ENCODE results near the gene CSF1. TPM values are rescaled to one million over a fixed set of nuclear protein-coding genes. Genes with fewer than 3 reads are reported as not detected.
"Not testable (repeated sequence)": the region's sequence is repeated elsewhere in the genome, so short reads cannot be mapped to it uniquely, and the experiment has no call there.

CSF1 gene
- total RNA-seq, 1 experiment from 2014 or later, result 3.0 TPM

- RAD21 ChIA-PET (ENCODE audit: low non-redundant PET in 1 of 2, low total read pairs in 2 of 2, uncharacterized antibody in 2 of 2, unreplicated experiment in 2 of 2), result no interaction called here
- no peaks in the 10 kb centered on the region for H3K9me2 ChIP-seq (ENCODE audit: insufficient read depth)
- H3K36me3 ChIP-seq (ENCODE audit: control insufficient read depth in 1 of 2, insufficient read depth in 2 of 2, low read length in 2 of 2), result no peaks in the 10 kb centered on the region
- H3K9me3 ChIP-seq (ENCODE audit: control insufficient read depth in 1 of 2, insufficient read depth in 1 of 2, low read depth in 1 of 2, low read length in 2 of 2), result no peaks in the 10 kb centered on the region
- H3K4me3 ChIP-seq (replicated peaks in 1 of 2; ENCODE audit: low read depth in 1 of 2, low read length in 2 of 2), result no peak overlapping the region
- BruUV-seq (replicated peaks), result no TSS peak
- TF ChIP-seq EGR1 (IDR thresholded peaks at IDR 0.05; ENCODE audit: low read depth), result no peak
- TF ChIP-seq ZBTB33 (IDR thresholded peaks at IDR 0.05; ENCODE audit: extremely low read depth, insufficient replicate concordance, low read length), result no peak
- no peak for TF ChIP-seq ZNF274 (IDR thresholded peaks at IDR 0.05; ENCODE audit: low read depth, low read length)
- no peak for TF ChIP-seq SP1 (IDR thresholded peaks at IDR 0.05; ENCODE audit: low read depth)
- no peak for TF ChIP-seq TCF7L2 (IDR thresholded peaks at IDR 0.05; ENCODE audit: borderline replicate concordance, extremely low read depth, insufficient read depth, insufficient read length)
- no peak for TF ChIP-seq RAD21 (IDR thresholded peaks at IDR 0.05; ENCODE audit: low read depth)
- no peak for TF ChIP-seq CTCF (IDR thresholded peaks at IDR 0.05 in 2 of 3, conservative IDR thresholded peaks at IDR 0.05 in 1 of 3; ENCODE audit: borderline replicate concordance in 1 of 3, insufficient read depth in 1 of 3, low read depth in 2 of 3, low read length in 2 of 3)
- no peak for TF ChIP-seq EZH2phosphoT487 (IDR thresholded peaks at IDR 0.05; ENCODE audit: borderline replicate concordance)
- TF ChIP-seq POLR2A (IDR thresholded peaks at IDR 0.05; ENCODE audit: borderline replicate concordance, extremely low read depth, insufficient read depth, insufficient read length), result no peak
- TF ChIP-seq MAX (IDR thresholded peaks at IDR 0.05), result no peak
- TF ChIP-seq CBX3 (IDR thresholded peaks at IDR 0.05; ENCODE audit: low read depth), result no peak
- TF ChIP-seq CEBPB (IDR thresholded peaks at IDR 0.05; ENCODE audit: low read depth), result no peak
- ATAC-seq (no peak), DNase-seq (ENCODE audit: low read depth, low spot score) (no peak)
- CTCF ChIA-PET, result no interaction called here
- POLR2A ChIA-PET, result no interaction called here
- no peak overlapping the region for H3K27ac ChIP-seq (ENCODE audit: low read depth, low read length)
- H3K79me2 ChIP-seq (ENCODE audit: insufficient read depth, low read length), result no peaks in the 10 kb centered on the region
- H3K27me3 ChIP-seq (ENCODE audit: insufficient read depth, low read length), result 0 out of 2 replicates have a peak, but pooled peaks cover 5% of the 10 kb centered on the region
- no peak overlapping the region for H3K9ac ChIP-seq (ENCODE audit: low read length)
- no peak overlapping the region for H2AFZ ChIP-seq (ENCODE audit: low read depth, low read length, poor library complexity, severe bottlenecking)
- H3K4me2 ChIP-seq (ENCODE audit: low read length), result no peak overlapping the region
- intact Hi-C loops (cut with micrococcal nuclease), result no loop called here
- H3K4me1 ChIP-seq (ENCODE audit: control insufficient read depth in 1 of 2, insufficient read depth in 2 of 2, low read length in 2 of 2), result no peaks in the 10 kb centered on the region
- H4K20me1 ChIP-seq (ENCODE audit: insufficient read depth), result no peaks in the 10 kb centered on the region
Measured at GRCh38 chr1:109878531-109879104, 32.0 kb upstream of the CSF1 start.

DNA sequence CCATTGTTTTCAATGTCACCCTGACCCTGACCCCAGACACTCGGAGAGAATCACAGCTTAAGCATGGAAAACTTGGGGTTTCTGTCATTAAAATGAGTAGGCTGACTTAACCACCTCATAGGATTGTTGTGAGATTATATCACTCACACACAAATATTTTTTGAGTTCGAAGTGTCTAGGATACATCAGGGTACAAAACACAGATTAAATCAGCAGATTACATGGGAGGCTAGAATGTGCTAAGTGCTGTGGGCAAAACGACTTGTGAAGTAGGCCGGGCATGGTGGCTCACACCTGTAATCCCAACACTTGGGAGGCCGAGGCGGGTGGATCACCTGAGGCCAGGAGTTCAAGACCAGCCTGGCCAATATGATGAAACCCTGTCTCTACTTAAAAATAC lies 31.3 kb upstream of the CSF1 start:
- H3K9ac ChIP-seq (ENCODE audit: low read length); POLR2A ChIA-PET; ATAC-seq; H3K4me2 ChIP-seq (ENCODE audit: low read length); DNase-seq (ENCODE audit: low read depth, low spot score); H3K79me2 ChIP-seq (ENCODE audit: insufficient read depth, low read length); BruUV-seq (replicated peaks); H3K27ac ChIP-seq (ENCODE audit: low read depth, low read length); H3K9me3 ChIP-seq (ENCODE audit: control insufficient read depth in 1 of 2, insufficient read depth in 1 of 2, low read depth in 1 of 2, low read length in 2 of 2); H2AFZ ChIP-seq (ENCODE audit: low read depth, low read length, poor library complexity, severe bottlenecking); RAD21 ChIA-PET (ENCODE audit: low non-redundant PET in 1 of 2, low total read pairs in 2 of 2, uncharacterized antibody in 2 of 2, unreplicated experiment in 2 of 2); intact Hi-C loops (cut with micrococcal nuclease); H3K9me2 ChIP-seq (ENCODE audit: insufficient read depth); CTCF ChIA-PET; H3K4me3 ChIP-seq (replicated peaks in 1 of 2; ENCODE audit: low read depth in 1 of 2, low read length in 2 of 2); H3K36me3 ChIP-seq (ENCODE audit: control insufficient read depth in 1 of 2, insufficient read depth in 2 of 2, low read length in 2 of 2); H4K20me1 ChIP-seq (ENCODE audit: insufficient read depth); H3K27me3 ChIP-seq (ENCODE audit: insufficient read depth, low read length); H3K4me1 ChIP-seq (ENCODE audit: control insufficient read depth in 1 of 2, insufficient read depth in 2 of 2, low read length in 2 of 2): not testable (repeated sequence)
